Stimulated activated effector memory CD8-positive, alpha-beta T cell treated with anti-CD3 and anti-CD28 coated beads, Interleukin-12 subunit alpha, Interleukin-12 subunit beta, amount 100 ng/mL, for 72 hours (primary cell): Measurements from ENCODE around the gene SRGAP2C.
"Not testable (repeated sequence)": the region's sequence is repeated elsewhere in the genome, so short reads cannot be mapped to it uniquely, and the experiment has no call there.

Experiments used
- ATAC-seq: fragments of 150-1000 bp; cut with Tn5 transposase; 2 replicates; pipeline ENCODE4 v1.10.0; 2021
- DNase-seq, 2 donors: peaks; one replicate each; pipeline ENCODE4 v3.0.0; 2021 to 2022; ENCODE audit warnings: low spot score in 2 of 2
- H3K27ac Mint-ChIP-seq: one replicate; pipeline ENCODE4 v1.8.0; 2022; ENCODE audit warnings: mild to moderate bottlenecking, mixed read lengths
- H3K36me3 Mint-ChIP-seq: one replicate; pipeline ENCODE4 v1.8.0; 2022; ENCODE audit warnings: mild to moderate bottlenecking, mixed read lengths
- H3K4me1 Mint-ChIP-seq: one replicate; pipeline ENCODE4 v1.8.0; 2022; ENCODE audit warnings: mixed read lengths
- H3K4me3 Mint-ChIP-seq: one replicate; pipeline ENCODE4 v1.8.0; 2022; ENCODE audit warnings: mild to moderate bottlenecking, mixed read lengths
- H3K9me3 Mint-ChIP-seq: one replicate; pipeline ENCODE4 v1.8.0; 2022; ENCODE audit warnings: mixed read lengths

Gene SRGAP2C

DNA sequence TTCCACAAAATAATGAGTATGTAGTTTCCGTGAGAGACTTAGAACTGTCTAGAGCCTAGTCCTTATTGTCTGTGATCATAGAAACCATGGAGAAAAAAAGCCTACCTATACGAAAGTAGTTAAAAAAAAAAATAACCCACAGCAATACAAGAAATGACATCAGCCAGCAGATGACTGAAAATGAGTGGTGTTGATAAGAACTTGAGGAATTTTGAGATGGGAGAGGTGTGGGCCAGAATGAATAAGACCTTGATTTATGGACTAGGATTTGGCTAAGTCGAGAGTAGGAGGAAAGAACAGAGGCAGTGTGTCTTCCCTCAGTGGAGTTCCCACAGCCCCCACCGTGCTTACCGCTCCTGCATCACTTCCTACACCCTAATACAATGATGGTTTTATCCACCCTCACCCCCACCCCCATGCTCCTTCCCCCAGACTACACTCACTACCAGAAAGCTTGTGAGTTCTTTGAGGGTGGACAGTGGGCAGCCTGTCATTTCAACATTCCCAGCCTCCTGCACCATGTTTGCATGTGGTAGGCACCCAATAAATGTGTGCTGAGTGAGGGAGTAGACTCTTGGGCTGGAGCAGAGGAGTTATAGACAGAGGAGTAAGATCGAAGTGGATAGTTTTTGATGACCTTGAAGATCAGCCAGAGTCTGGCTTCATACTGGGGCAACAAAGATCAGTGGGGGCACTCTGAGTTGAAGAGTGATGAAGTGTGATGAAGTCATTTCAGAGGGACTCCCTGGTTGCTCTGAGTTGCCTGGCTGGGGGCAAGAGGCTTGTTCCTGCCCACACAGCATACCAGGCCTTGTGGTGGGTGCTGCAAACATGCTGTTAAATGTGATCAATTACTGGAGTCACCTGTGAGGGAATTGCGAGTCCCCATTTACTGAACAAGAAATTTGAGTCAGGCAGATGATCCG, 21.3 kb downstream of the SRGAP2C start:
- H3K4me3 Mint-ChIP-seq, H3K36me3 Mint-ChIP-seq, H3K9me3 Mint-ChIP-seq, H3K27ac Mint-ChIP-seq, DNase-seq: not testable (repeated sequence)
- peaks cover 10% of the 10 kb centered on the region for H3K4me1 Mint-ChIP-seq
- peak; percentile 64 for ATAC-seq

- H3K4me1 Mint-ChIP-seq, H3K4me3 Mint-ChIP-seq, H3K36me3 Mint-ChIP-seq, H3K9me3 Mint-ChIP-seq, ATAC-seq, DNase-seq, H3K27ac Mint-ChIP-seq: not testable (repeated sequence)
These were observed 22.6 kb downstream of the SRGAP2C start for GRCh38 chr1:121207328-121207727.

- H3K4me3 Mint-ChIP-seq, DNase-seq, ATAC-seq, H3K27ac Mint-ChIP-seq, H3K4me1 Mint-ChIP-seq, H3K36me3 Mint-ChIP-seq, H3K9me3 Mint-ChIP-seq: not testable (repeated sequence)
These were observed 23.6 kb downstream of the SRGAP2C start for GRCh38 chr1:121208375-121208774.

GRCh38 chr1:121210778-121211177, 26.0 kb downstream of the SRGAP2C start:
- not testable (repeated sequence) for H3K4me1 Mint-ChIP-seq, H3K4me3 Mint-ChIP-seq, H3K36me3 Mint-ChIP-seq, H3K9me3 Mint-ChIP-seq, H3K27ac Mint-ChIP-seq, ATAC-seq, DNase-seq

DNA sequence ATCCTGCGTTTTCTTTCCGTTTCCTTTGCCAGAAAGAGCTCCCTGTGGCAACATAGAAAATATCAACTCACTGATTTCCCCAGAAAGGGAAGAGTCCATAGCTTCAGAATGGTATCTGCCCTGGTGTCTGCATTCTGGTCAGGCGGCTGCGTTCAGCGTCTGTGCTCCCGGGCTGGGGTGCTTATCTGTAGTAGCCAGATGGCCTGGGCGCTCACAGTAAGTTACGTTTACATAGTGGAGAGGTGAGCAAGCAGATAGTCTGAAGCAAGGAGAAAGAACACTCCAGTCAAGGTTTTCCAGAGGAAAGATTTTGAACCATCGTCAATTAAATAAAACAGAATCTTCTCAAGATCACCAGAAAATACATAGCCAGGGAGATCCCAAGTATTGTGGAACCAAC, 28.7 kb downstream of the SRGAP2C start:
- not testable (repeated sequence) for H3K4me1 Mint-ChIP-seq, H3K27ac Mint-ChIP-seq, DNase-seq, H3K9me3 Mint-ChIP-seq, H3K36me3 Mint-ChIP-seq, H3K4me3 Mint-ChIP-seq, ATAC-seq

DNA sequence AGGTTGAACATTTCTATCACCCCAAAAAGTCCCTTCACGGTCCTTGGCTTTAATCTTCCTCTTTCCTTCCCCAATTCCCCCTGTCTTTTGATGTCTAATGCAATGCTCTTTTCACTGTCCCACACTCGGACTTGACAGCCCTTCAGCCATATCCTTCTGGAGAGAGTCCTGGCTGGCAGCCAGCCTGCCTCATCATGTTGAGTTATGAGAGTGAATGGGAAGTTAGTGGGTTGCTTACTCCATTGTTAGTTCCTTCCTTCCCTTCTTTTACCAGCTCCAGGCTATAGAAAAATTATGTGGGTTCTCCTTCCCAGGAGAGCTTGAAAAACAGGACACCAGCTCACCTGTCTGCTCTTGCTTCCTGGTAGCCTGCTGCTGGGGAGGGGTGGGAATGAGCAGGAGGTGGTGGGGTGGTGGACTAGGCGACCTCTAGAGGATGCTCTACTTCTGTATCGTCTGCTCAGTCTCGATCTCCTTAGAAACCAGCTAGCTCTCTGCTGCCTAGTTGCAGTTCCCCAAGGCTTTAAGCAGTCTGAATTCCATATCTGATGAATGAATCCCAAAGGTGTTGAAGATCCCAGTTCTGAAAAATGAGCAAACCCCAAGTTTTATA, 29.9 kb downstream of the SRGAP2C start:
- H3K36me3 Mint-ChIP-seq, H3K9me3 Mint-ChIP-seq, ATAC-seq, DNase-seq, H3K27ac Mint-ChIP-seq, H3K4me1 Mint-ChIP-seq, H3K4me3 Mint-ChIP-seq: not testable (repeated sequence)

- not testable (repeated sequence) for H3K9me3 Mint-ChIP-seq, H3K4me1 Mint-ChIP-seq, H3K27ac Mint-ChIP-seq, DNase-seq, H3K36me3 Mint-ChIP-seq, H3K4me3 Mint-ChIP-seq
- peak; percentile 31 for ATAC-seq
These were observed 31.1 kb downstream of the SRGAP2C start for GRCh38 chr1:121215699-121216417.

DNA sequence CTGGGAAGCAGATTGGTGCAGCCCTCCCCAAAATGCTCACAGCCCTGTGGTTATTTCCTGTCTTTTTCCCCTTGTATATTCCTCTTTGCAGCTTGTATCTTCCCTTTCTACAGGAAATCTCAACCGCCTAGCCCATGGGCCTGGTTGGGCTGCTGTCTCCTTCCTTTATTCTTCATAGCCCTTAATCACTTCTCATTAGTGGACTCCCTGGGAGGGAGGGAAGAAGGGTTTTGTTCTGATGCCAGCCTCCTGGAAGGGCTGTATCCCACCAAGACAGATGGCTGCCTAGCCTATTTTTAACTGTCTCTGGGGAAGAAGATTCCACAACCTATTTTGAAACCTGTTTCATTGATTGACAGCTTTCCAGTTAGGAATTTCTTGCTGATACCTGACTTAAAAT, 31.9 kb downstream of the SRGAP2C start:
- DNase-seq, H3K27ac Mint-ChIP-seq, H3K4me3 Mint-ChIP-seq, ATAC-seq, H3K4me1 Mint-ChIP-seq, H3K36me3 Mint-ChIP-seq, H3K9me3 Mint-ChIP-seq: not testable (repeated sequence)

- H3K4me3 Mint-ChIP-seq, H3K9me3 Mint-ChIP-seq, H3K36me3 Mint-ChIP-seq, H3K4me1 Mint-ChIP-seq: not testable (repeated sequence)
- DNase-seq (peak in 1 of 2 donors; percentile 54), ATAC-seq (peak; percentile 89)
- H3K27ac Mint-ChIP-seq, result peak overlapping the region; percentile 76
These were observed 37.0 kb downstream of the SRGAP2C start for GRCh38 chr1:121221770-121222169.

DNA sequence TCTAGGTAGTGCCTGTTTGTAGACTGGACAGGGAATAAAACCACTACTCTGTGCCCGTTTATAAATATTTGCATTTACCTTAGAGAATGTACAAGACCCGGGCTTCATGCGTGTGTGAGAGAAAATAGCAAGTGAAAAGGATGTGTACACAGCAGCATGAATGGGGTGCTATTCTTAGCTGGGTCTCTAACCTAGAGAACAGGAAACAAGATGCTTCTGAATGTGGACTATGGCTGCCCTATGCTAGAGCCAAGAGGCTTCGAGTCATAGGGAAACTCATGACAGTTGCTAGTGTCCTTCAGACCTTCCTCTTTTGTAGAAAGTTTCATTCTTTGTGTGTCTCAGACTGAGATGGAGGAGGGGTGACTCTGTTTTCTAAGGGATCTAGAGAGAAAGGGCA, 39.9 kb downstream of the SRGAP2C start:
- H3K4me3 Mint-ChIP-seq, H3K27ac Mint-ChIP-seq, H3K4me1 Mint-ChIP-seq, H3K9me3 Mint-ChIP-seq, DNase-seq, H3K36me3 Mint-ChIP-seq: not testable (repeated sequence)
- ATAC-seq, result peak; percentile 93

- H3K27ac Mint-ChIP-seq, H3K4me3 Mint-ChIP-seq, H3K36me3 Mint-ChIP-seq, DNase-seq, H3K4me1 Mint-ChIP-seq, ATAC-seq, H3K9me3 Mint-ChIP-seq: not testable (repeated sequence)
These were observed 41.6 kb downstream of the SRGAP2C start for GRCh38 chr1:121226295-121226904.

DNA sequence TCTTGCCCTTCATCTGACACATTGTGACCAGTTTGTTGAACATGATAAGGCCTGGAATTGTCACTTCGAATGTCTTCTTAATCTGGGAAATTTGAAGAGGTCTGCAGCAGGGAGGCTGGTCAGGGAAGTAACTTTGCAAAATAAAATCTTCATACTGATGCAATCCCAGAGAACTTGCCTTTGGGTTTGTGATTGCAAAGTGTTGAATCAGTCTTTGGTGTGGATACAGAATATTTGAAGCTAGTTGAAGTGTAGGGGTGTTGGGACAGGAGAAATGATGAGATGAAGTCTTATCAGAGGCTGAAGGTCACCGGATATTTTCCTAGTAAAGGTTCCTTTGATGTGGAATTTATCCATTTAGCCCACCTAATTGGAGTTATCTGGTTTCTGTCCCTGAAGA, 42.1 kb downstream of the SRGAP2C start:
- not testable (repeated sequence) for H3K4me3 Mint-ChIP-seq, H3K9me3 Mint-ChIP-seq, ATAC-seq, H3K4me1 Mint-ChIP-seq, DNase-seq, H3K36me3 Mint-ChIP-seq, H3K27ac Mint-ChIP-seq

- not testable (repeated sequence) for H3K4me3 Mint-ChIP-seq, H3K27ac Mint-ChIP-seq, ATAC-seq, H3K9me3 Mint-ChIP-seq, DNase-seq, H3K4me1 Mint-ChIP-seq, H3K36me3 Mint-ChIP-seq
These were observed 43.0 kb downstream of the SRGAP2C start for GRCh38 chr1:121227544-121228330.

GRCh38 chr1:121230636-121231035, 45.9 kb downstream of the SRGAP2C start:
- not testable (repeated sequence) for H3K4me3 Mint-ChIP-seq, H3K9me3 Mint-ChIP-seq, ATAC-seq, H3K36me3 Mint-ChIP-seq, H3K4me1 Mint-ChIP-seq, H3K27ac Mint-ChIP-seq, DNase-seq
